UCSD-AML1 (cell line): Measurements from ENCODE around the gene KCNA1.

Experiments
- DNase-seq: peaks from one replicate; lab custom pipeline; 2025; ENCODE audit not compliant: unreplicated experiment; lab: John Stamatoyannopoulos, UW

KCNA1 gene

DNA sequence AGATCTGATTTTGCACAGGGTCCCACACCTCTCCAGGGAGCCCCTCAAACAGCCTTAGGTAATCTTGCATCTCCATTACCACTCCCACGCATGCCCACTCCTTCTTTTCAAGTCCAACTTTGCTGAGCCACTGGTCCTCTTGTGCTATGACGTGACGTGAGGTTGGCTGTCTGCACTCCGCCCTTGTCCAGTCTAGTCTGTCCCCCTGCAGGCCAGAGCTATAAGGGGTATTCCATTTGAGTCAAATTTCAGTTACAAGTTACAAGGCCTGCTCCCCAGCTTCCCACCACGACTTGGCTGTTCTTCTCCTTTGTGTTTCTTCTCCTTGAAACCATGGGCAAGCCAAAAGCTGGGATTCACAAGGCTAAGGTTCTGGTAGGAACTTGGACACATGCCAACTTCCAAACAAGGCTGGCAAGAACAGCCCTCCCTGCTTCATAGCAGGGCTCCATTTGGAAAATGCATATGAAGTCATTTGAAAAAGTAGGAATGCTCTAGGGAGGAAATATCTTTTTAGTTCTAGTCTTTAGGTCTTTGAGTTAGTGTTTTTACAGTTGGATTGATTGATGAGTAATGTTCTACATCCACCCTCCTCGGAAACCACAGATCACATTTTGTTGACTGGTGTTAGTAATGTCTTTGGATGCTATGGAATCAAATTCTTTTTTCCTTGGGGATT lies 49.1 kb downstream of the KCNA1 start:
- DNase-seq = no peak

DNA sequence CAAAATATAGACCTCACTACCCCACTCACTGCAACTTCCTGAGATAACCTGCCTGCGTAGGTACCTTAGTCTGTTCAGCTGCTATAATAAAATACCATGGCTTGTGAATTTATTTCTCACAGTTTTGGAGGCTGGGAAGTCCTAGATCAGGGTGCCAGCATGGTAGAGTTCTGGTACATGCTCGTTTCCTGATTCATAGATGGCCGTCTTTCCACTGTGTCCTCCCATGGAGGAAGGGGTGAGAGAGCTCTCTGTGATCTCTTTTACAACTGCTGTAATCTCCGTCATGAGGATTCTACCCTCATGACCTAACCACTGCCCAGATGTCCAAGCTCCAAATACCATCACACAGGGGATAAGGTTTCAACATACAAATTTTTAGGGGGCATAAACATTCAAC lies 49.7 kb downstream of the KCNA1 start:
- no peak for DNase-seq

- DNase-seq = no peak
Observed at GRCh38 chr12:4960030-4960429, 50.3 kb downstream of the KCNA1 start.

GRCh38 chr12:4960547-4960946 lies 50.8 kb downstream of the KCNA1 start:
- no peak for DNase-seq

GRCh38 chr12:4961311-4961710 lies 51.6 kb downstream of the KCNA1 start:
- DNase-seq = no peak

DNA sequence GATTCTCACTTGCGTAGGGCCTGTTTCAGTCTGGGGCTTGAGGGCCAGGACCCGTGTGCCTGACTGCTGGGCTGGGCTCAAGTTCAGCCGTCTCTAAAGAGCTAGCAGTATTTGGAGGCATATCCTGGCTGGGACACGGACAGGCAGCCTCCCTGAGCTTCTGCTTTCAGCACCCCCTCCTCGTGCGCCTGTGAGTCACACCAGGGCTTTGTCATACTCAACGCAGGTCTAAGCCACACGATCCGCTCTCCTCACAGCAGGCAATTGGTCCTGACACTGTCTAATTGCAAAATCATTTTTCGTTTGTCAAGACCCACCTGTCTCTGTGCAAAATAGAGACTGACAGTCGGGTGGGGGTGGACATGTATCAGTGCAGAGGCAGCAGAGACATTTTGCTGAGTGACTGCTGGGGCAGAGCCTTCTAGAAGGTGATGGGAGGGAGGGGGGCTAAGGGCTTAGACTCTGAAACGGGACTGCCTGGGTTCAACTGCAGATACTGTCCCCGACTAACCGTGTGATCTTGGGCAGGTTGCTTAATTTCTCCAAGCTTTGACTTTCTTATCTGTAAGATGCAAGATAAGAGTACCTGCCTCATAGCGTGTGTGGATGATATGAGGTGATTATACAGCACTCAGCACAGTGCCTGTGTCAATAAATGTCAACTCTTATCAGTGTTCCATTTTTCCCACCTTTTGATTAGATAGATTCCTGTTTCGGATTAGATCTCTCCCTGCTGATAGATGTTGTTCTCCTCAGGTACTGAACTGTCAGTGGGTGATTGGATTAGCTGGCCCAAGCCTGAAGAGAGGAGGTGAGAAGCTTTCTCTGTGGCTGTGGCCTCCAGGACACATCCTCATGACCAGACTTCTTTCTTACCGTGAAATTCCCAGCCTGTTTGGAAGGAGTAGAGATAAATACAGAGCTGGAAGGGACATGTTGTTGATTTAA lies 53.1 kb downstream of the KCNA1 start:
- no peak for DNase-seq
